Measurements from ENCODE around the gene MTMR10. TPM values are rescaled to one million over a fixed set of nuclear protein-coding genes. Genes with fewer than 3 reads are reported as not detected.

MTMR10 gene
- total and polyA plus RNA-seq, 2 donors (not counting 1 experiment from before 2014, with no cell fraction given), result 17.3 to 44.6 TPM

DNA sequence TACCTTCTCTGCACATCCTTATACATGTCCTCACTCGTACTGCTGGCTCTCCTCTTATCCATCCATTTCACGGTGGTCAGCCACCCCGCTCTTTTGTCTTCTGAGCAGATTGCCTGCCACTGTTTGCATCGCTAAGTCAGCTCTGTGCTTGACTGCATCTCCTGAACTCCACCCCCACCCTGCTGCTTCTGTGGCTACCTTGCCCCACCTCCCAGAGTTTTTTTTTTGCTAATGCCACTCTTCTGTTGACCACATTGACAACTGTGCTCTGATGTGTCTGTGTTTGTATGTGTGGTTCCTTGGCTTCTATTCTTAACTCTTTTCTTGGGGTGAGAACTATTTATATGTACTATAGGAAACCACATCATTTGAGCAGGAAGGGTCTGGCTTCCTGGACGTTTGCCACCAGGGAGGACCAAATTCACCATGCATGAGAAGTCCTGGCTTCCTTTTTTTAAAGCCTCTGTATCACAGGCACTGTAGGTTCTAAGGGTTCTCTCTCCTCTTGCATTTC lies 12.8 kb upstream of the MTMR10 start:
- no peak for TF ChIP-seq EZH2 (IDR thresholded peaks at IDR 0.05; ENCODE audit: low read length, missing control alignments)
- TF ChIP-seq, protein P1, sequence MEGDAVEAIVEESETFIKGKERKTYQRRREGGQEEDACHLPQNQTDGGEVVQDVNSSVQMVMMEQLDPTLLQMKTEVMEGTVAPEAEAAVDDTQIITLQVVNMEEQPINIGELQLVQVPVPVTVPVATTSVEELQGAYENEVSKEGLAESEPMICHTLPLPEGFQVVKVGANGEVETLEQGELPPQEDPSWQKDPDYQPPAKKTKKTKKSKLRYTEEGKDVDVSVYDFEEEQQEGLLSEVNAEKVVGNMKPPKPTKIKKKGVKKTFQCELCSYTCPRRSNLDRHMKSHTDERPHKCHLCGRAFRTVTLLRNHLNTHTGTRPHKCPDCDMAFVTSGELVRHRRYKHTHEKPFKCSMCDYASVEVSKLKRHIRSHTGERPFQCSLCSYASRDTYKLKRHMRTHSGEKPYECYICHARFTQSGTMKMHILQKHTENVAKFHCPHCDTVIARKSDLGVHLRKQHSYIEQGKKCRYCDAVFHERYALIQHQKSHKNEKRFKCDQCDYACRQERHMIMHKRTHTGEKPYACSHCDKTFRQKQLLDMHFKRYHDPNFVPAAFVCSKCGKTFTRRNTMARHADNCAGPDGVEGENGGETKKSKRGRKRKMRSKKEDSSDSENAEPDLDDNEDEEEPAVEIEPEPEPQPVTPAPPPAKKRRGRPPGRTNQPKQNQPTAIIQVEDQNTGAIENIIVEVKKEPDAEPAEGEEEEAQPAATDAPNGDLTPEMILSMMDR (conservative IDR thresholded peaks at IDR 0.05 in 1 of 2, IDR thresholded peaks at IDR 0.05 in 1 of 2; ENCODE audit: low read depth in 1 of 2, low read length in 2 of 2), result no peak
- H3K9ac ChIP-seq (ENCODE audit: insufficient read depth, low read length), result no peak overlapping the region
- no peak overlapping the region for H3K27ac ChIP-seq (ENCODE audit: insufficient read depth, low read length)
- no peaks in the 10 kb centered on the region for H4K20me1 ChIP-seq (ENCODE audit: control insufficient read depth, extremely low read depth, insufficient read depth, low read length)
- peak in 1 of 2 donors; percentile 17 for DNase-seq (ENCODE audit: low read depth in 2 of 2)
- peaks cover 2% of the 10 kb centered on the region for H3K27me3 ChIP-seq (ENCODE audit: control insufficient read depth, insufficient read depth, low read length)
- no peaks in the 10 kb centered on the region for H3K36me3 ChIP-seq (ENCODE audit: control insufficient read depth, insufficient read depth, low read length)
- H3K4me2 ChIP-seq (ENCODE audit: extremely low read depth, insufficient read depth, low read length), result no peak overlapping the region
- H3K4me3 ChIP-seq (replicated peaks in 1 of 4; ENCODE audit: control extremely low read depth in 1 of 4, insufficient read depth in 1 of 4, low read depth in 3 of 4, low read length in 4 of 4), result no peak overlapping the region
- H2AFZ ChIP-seq (ENCODE audit: low read length), result no peak overlapping the region
- H3K9me3 ChIP-seq (ENCODE audit: control insufficient read depth, insufficient read depth, low read depth, low read length), result no peaks in the 10 kb centered on the region
- no peaks in the 10 kb centered on the region for H3K4me1 ChIP-seq (ENCODE audit: control insufficient read depth, extremely low read depth, insufficient read depth, low read length)
- H3K79me2 ChIP-seq (ENCODE audit: control insufficient read depth, insufficient read depth, low read length), result no peaks in the 10 kb centered on the region

DNA sequence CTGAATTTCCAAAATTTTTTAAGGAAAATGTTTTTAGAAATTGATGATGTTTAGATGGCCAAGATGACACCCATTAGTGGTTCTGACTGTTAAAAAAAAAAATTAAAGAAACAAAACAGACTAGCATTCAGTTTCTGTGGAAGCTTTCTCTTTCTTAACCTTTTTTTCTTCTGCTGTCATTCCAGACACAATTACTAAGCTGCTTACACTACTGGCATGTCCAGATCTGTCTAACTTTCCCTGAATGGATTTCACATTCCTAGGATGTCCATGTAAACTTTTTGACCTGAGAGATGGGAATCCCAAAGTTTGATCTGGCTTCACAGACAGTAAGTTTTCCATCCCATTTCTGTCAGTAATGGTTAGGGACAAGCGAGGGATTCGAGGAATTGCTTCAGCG lies 10.3 kb upstream of the MTMR10 start:
- H3K27ac ChIP-seq (ENCODE audit: insufficient read depth, low read length), result no peak overlapping the region
- H3K79me2 ChIP-seq (ENCODE audit: control insufficient read depth, insufficient read depth, low read length), result no peaks in the 10 kb centered on the region
- no peak overlapping the region for H3K4me3 ChIP-seq (replicated peaks in 1 of 4; ENCODE audit: control extremely low read depth in 1 of 4, insufficient read depth in 1 of 4, low read depth in 3 of 4, low read length in 4 of 4)
- no peak overlapping the region for H3K4me2 ChIP-seq (ENCODE audit: extremely low read depth, insufficient read depth, low read length)
- DNase-seq (ENCODE audit: low read depth in 2 of 2), result no peak
- H3K27me3 ChIP-seq (ENCODE audit: control insufficient read depth, insufficient read depth, low read length), result peaks cover 2% of the 10 kb centered on the region
- no peak for TF ChIP-seq EZH2 (IDR thresholded peaks at IDR 0.05; ENCODE audit: low read length, missing control alignments)
- TF ChIP-seq, protein P1 (conservative IDR thresholded peaks at IDR 0.05 in 1 of 2, IDR thresholded peaks at IDR 0.05 in 1 of 2; ENCODE audit: low read depth in 1 of 2, low read length in 2 of 2), result no peak
- no peaks in the 10 kb centered on the region for H4K20me1 ChIP-seq (ENCODE audit: control insufficient read depth, extremely low read depth, insufficient read depth, low read length)
- no peaks in the 10 kb centered on the region for H3K36me3 ChIP-seq (ENCODE audit: control insufficient read depth, insufficient read depth, low read length)
- no peaks in the 10 kb centered on the region for H3K4me1 ChIP-seq (ENCODE audit: control insufficient read depth, extremely low read depth, insufficient read depth, low read length)
- no peak overlapping the region for H2AFZ ChIP-seq (ENCODE audit: low read length)
- H3K9ac ChIP-seq (ENCODE audit: insufficient read depth, low read length), result no peak overlapping the region
- no peaks in the 10 kb centered on the region for H3K9me3 ChIP-seq (ENCODE audit: control insufficient read depth, insufficient read depth, low read depth, low read length)

DNA sequence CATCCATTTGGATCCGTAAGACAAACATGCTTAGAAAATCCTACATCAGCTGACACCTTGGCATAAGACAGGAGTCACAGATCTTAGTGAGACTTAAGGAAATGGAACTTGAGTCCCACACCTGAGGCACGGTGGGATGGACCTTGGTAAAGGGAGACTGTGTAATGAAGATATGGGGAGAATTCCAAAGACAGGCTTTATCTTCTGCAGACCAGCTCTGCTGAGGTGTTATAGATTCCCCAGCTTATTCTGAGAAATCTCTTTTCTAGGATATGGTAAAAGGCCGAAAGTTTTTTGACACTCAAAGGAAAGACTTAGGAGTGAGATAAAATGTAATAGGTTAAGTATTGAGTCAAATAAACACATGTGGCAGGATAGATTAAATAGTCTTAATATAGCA lies 8.3 kb upstream of the MTMR10 start:
- H3K79me2 ChIP-seq (ENCODE audit: control insufficient read depth, insufficient read depth, low read length), result no peaks in the 10 kb centered on the region
- H3K4me3 ChIP-seq (replicated peaks in 1 of 4; ENCODE audit: control extremely low read depth in 1 of 4, insufficient read depth in 1 of 4, low read depth in 3 of 4, low read length in 4 of 4), result no peak overlapping the region
- DNase-seq (ENCODE audit: low read depth in 2 of 2), result no peak
- no peaks in the 10 kb centered on the region for H4K20me1 ChIP-seq (ENCODE audit: control insufficient read depth, extremely low read depth, insufficient read depth, low read length)
- H3K27me3 ChIP-seq (ENCODE audit: control insufficient read depth, insufficient read depth, low read length), result peaks cover 2% of the 10 kb centered on the region
- H3K9me3 ChIP-seq (ENCODE audit: control insufficient read depth, insufficient read depth, low read depth, low read length), result no peaks in the 10 kb centered on the region
- no peaks in the 10 kb centered on the region for H3K36me3 ChIP-seq (ENCODE audit: control insufficient read depth, insufficient read depth, low read length)
- H3K4me1 ChIP-seq (ENCODE audit: control insufficient read depth, extremely low read depth, insufficient read depth, low read length), result no peaks in the 10 kb centered on the region
- H2AFZ ChIP-seq (ENCODE audit: low read length), result no peak overlapping the region
- H3K4me2 ChIP-seq (ENCODE audit: extremely low read depth, insufficient read depth, low read length), result no peak overlapping the region
- no peak overlapping the region for H3K27ac ChIP-seq (ENCODE audit: insufficient read depth, low read length)
- no peak for TF ChIP-seq EZH2 (IDR thresholded peaks at IDR 0.05; ENCODE audit: low read length, missing control alignments)
- TF ChIP-seq, protein P1 (conservative IDR thresholded peaks at IDR 0.05 in 1 of 2, IDR thresholded peaks at IDR 0.05 in 1 of 2; ENCODE audit: low read depth in 1 of 2, low read length in 2 of 2), result no peak
- no peak overlapping the region for H3K9ac ChIP-seq (ENCODE audit: insufficient read depth, low read length)
